Astrocyte of the cerebellum (primary cell): Measurements from ENCODE around the gene CAPS.

ENCODE experiments used
- DNase-seq: peaks from one replicate; pipeline ENCODE4 v3.0.0-alpha.2; 2011; ENCODE audit warnings: low read depth
- H3K4me3 ChIP-seq: 2 replicates; pipeline ENCODE4 v1.5.1; 2011; ENCODE audit warnings: mild to moderate bottlenecking, low read depth, low read length, moderate library complexity
- CTCF ChIP-seq: IDR thresholded peaks from 2 replicates; pipeline ENCODE4 v1.5.1; 2012; ENCODE audit warnings: low read length, low read depth, moderate library complexity, mild to moderate bottlenecking; ENCODE audit errors: missing control alignments
- in situ Hi-C: cut with HindIII; loops from 2 replicates; pipeline ENCODE4 v1.10.0; 2017; ENCODE audit warnings: low sequenced_read_pairs

The CAPS gene

DNA sequence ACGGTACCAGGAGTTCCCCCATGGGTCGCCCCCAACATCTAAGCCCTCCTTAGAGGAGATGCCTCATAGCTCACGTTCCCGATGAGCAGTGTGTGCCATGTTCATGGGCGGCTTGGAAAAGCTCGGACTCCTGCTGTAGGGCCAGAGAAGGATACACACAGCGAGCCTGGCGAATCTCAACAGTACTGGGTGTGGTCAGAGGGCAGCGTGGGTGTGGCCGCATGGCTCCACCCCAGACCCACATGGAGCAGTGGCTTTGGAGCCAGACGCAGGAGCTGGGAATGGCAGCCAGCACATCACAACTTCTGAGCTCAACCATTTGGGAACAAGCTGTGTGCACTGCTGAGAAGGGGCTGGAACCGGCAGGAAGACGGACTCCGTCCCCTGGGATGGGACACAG is 15.6 kb downstream of the CAPS start:
- no peak for DNase-seq
- in situ Hi-C loops = loop anchor here (5.0 kb wide), 1 partner anchor 38 kb away; no protein-coding TSS in a partner anchor
- no peak for TF ChIP-seq CTCF
- H3K4me3 ChIP-seq = no peak overlapping the region

- in situ Hi-C loops = loop anchor here (5.0 kb wide), 1 partner anchor 36 kb away; no protein-coding TSS in a partner anchor
These were observed 17.2 kb downstream of the CAPS start for GRCh38 chr19:5931251-5931650.

GRCh38 chr19:5932146-5932545 is 18.1 kb downstream of the CAPS start:
- no peak for TF ChIP-seq CTCF
- no peak for DNase-seq
- in situ Hi-C loops = loop anchor here (5.0 kb wide), 1 partner anchor 35 kb away; no protein-coding TSS in a partner anchor
- no peak overlapping the region for H3K4me3 ChIP-seq

More at GRCh38 chr19:5931251-5931650, 17.2 kb downstream of the CAPS start:
- DNase-seq = no peak
- no peak for TF ChIP-seq CTCF
- H3K4me3 ChIP-seq = no peak overlapping the region

GRCh38 chr19:5932609-5933262 is 18.7 kb downstream of the CAPS start:
- H3K4me3 ChIP-seq = no peak overlapping the region
- no peak for TF ChIP-seq CTCF
- DNase-seq = no peak
- in situ Hi-C loops = loop anchor here (5.0 kb wide), 1 partner anchor 35 kb away; no protein-coding TSS in a partner anchor

GRCh38 chr19:5933391-5934068 is 19.5 kb downstream of the CAPS start:
- no peak overlapping the region for H3K4me3 ChIP-seq
- in situ Hi-C loops = loop anchor here (5.0 kb wide), 1 partner anchor 34 kb away; no protein-coding TSS in a partner anchor
- no peak for TF ChIP-seq CTCF
- DNase-seq = no peak

DNA sequence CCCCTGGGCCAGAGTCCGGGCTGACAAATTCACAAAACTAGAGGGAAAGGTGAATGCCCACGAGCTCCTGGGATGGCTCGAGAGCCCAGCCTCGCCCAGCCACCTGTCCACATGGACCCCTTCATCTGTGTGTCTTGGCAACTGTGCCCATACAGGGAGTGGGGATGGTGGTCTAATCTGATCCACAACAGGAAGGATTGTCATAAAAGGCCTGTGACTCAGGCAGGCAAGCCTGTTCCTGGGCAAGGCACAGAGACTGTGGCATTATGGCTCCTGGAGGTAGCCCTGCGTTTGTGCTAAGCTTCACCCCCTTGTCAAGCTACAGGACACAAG is 20.0 kb downstream of the CAPS start:
- in situ Hi-C loops = loop anchor here (5.0 kb wide), 1 partner anchor 33 kb away; no protein-coding TSS in a partner anchor
- no peak for TF ChIP-seq CTCF
- no peak for DNase-seq

More for the DNA sequence above, 20.0 kb downstream of the CAPS start:
- H3K4me3 ChIP-seq = no peak overlapping the region
